ENCODE measurements around the gene STRC.
"Not testable (repeated sequence)": the region's sequence is repeated elsewhere in the genome, so short reads cannot be mapped to it uniquely, and the experiment has no call there.

STRC gene

DNA sequence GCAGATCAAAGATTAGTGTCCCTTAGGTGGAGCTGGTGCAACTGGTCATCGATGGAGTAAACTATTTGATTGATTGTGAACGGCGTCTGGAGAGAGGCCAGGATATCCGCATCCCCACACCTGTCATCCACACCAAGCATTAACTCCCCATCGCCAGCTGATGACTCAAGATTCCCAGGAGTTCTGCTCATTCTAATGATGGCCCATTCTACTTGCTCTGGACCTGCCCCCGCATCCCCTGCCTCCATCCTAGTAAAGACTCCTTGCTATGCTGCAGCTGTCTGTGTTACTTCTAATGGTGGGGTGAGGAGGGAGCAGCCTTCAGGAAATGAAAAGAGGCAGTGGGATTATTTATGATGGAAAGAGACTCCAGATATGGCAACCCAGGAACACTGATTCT lies 19.5 kb downstream of the STRC start:
- POLR2A ChIA-PET (ENCODE audit: low non-redundant PET); H3K27ac ChIP-seq; CTCF ChIA-PET; DNase-seq (ENCODE audit: low spot score): not testable (repeated sequence)

DNA sequence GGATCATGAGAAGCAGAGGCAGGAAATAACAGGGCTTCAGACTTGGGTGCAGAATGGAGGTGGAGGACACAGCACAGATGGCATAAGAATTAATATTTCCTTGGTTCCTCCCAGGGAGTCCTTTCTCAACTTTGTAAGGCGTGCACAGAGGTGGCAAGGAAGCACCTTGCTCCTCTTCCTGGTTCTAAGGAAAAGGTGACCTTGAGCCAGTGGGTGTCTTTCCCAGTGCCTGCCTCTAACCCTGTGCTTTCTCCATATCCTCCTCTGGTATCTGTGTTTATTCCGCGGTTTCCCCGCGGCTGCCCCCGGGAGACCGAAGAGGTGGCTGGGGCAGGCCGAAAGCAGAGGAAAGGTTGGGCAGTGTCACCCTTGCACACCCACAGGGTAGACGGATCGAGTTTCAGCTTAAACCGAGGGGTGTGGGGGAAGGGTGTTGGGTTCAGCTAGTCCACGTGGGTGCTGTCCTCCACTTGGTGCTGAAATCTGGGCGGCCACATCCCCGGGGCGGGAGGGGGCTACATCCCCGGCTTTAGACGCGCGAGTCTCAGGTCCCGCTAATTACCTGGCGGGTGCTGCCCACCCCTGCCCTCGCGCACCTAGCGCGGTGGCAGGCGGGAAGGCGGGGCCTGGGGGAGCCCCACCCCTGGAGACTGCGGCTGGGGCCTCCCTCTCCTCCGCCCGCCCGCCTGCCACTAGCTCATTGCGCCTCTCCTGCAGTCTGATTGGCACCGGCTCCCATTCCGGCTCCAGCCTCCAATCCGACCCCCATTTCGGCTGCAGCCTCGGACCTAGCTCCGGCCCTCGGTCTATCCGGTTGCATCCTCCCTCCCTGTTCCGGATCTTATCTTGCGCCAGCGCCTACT lies 25.0 kb downstream of the STRC start, which contains the start of gene CKMT1B:
CKMT1B (plus strand) TSS at position 700 of the 863 bp plus-strand sequence. CDS start 192 bp downstream, outside the sequence.
- H3K27ac ChIP-seq; POLR2A ChIA-PET (ENCODE audit: low non-redundant PET); CTCF ChIA-PET; DNase-seq (ENCODE audit: low spot score): not testable (repeated sequence)

DNA sequence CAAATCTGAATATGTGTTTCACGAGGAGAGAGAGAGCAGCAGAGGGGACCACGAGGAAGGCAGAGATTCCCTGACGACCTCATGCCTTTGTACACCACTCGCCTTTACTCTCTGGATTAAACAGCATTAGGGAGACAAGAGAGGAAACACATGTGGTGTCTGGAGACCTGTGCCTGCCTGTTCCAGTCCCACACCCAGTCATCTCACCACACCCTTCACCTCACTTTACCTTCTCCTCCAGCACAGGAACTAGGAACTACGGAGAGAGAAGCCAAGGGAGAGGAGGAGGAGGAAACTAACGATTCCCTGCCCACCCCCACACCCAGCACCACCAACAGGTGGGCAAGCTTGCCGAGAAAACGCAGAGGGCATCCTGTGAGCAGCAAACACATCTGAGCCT lies 25.8 kb downstream of the STRC start:
- DNase-seq (ENCODE audit: low spot score); CTCF ChIA-PET; POLR2A ChIA-PET (ENCODE audit: low non-redundant PET); H3K27ac ChIP-seq: not testable (repeated sequence)

DNA sequence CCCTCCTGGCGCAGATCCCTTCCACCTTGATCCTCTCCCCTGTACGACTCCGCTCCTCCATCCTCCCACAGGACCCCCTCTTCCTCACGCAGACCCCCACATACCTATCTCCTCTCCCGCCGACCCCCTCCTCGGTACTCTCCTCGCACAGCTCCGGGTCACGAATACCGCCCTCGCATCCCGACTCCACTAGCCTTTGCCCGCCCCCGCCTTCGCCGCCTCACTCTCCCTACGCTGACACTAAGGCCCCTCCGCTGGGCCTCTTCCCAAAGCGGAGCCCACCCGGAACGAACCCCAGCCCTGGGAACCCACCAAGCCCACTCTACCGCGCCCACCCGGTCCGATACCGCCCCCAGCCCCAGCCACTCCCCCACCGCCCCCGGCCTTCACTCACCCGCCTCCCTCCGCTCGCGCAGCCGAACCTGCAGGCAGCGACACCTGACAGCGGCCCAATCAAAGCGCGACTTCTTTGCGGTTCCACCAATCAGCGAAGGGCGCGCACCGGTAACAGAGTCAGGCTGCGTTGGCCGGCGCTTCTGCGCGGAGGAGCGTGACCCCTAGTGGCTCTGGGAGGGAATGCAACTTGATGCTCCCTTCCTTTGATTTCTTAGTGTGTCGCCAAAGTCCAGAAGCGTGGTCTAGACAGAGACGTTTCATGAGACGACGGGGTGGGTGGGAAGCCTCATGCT lies 28.7 kb downstream of the STRC start, which contains the start of gene PPIP5K1:
PPIP5K1 (minus strand) TSS at position 431 of the 689 bp plus-strand sequence. CDS start 5,704 bp downstream, outside the sequence.
- DNase-seq (ENCODE audit: low spot score); POLR2A ChIA-PET (ENCODE audit: low non-redundant PET); CTCF ChIA-PET; H3K27ac ChIP-seq: not testable (repeated sequence)

DNA sequence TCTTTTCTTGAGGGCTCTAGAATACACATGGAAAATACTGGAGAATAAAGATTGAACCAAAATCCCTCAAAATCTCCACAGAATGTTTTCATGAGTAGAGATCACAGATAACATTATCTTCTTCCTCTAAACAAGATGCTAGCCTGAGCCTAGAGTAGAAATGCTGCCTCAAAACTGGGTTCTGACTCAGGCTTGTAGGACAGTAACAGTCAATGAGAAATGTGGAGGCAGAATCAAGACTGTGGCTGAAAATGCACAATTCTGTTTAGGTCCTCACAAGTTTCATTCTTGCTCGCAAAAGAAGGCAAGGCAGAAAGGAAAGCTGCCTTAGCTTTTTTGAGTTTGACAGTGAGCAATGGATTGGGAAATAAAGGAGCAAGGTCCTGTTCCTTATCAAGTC lies 44.0 kb downstream of the STRC start:
- POLR2A ChIA-PET (ENCODE audit: low non-redundant PET); H3K27ac ChIP-seq; DNase-seq (ENCODE audit: low spot score); CTCF ChIA-PET: not testable (repeated sequence)

DNA sequence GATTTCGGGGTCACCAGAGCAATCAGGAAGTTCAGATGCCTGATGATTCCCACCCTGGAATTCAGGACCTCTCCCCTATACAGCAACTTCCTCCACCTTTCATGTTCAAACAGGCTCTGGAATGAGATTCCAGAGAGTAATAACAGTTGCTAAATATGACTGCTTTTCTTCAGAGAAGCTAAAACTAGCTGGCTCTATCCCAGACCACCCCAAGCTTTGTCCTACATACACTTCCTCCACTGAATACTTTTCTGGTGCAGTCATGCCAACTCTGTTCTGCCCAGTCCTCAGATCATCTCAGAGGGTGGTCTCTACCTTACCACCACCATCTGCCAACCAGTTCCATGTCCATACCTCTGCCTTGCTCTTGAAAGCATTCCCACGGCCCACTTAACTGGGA lies 52.0 kb downstream of the STRC start:
- CTCF ChIA-PET; POLR2A ChIA-PET (ENCODE audit: low non-redundant PET); H3K27ac ChIP-seq; DNase-seq (ENCODE audit: low spot score): not testable (repeated sequence)

DNA sequence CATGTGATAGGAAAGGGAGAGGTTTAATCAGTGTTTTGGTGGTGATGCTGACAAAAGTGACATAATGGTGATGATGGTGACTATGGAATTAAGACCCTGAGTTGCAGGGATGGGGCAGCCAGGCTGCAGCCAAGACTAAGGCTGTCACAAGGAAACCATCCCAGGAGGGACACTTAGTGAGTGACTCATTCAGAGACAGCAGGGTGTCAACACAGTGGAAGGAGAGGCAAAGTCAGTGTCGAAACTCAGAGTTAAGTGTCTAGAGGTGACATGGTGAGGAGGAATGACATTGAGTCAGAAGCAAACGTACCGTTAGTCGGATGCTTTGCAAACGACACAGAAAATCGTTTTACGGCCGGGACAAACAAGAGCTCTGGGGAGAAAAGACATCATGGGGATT lies 54.8 kb downstream of the STRC start:
- H3K27ac ChIP-seq; CTCF ChIA-PET; DNase-seq (ENCODE audit: low spot score); POLR2A ChIA-PET (ENCODE audit: low non-redundant PET): not testable (repeated sequence)

DNA sequence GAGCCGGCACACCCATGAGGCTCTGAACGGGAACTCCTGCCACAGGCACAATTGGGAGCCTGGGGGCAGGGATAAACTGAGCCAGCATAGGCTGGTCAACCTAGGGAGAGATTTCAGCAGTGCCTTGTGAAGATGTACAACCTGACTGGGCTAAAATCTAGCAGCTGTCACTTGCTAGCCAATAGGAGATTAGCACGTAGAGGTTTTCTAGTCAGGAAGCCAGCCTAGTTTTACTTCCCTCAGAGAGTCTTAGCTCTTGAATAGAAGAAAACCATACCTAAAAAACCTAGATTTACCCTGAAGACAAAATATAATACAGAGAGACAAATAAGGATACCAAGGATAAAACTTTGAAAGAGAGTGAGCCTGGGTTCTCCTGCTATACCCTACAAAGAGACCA lies 55.8 kb downstream of the STRC start:
- CTCF ChIA-PET; POLR2A ChIA-PET (ENCODE audit: low non-redundant PET); DNase-seq (ENCODE audit: low spot score); H3K27ac ChIP-seq: not testable (repeated sequence)

DNA sequence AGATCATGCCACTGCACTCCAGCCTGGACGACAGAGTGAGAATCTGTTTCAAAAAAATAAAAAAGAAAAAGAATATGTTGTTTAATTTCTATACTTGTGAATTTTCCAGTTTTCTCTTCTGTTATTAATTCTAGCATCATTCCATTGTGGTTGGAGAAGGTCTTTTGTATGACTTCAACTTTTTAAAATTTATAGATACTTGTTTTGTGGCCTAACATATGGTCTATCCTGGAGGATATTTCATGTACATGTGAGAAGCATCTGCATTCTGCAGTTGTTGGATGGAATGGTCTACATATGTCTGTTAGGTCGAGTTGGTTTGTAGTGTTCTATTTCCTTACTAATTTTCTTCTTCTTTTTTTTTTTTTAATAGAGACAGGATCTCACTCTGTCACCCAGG lies 65.6 kb downstream of the STRC start:
- no peak for DNase-seq (ENCODE audit: low spot score)
- TF ChIP-seq, protein P1, sequence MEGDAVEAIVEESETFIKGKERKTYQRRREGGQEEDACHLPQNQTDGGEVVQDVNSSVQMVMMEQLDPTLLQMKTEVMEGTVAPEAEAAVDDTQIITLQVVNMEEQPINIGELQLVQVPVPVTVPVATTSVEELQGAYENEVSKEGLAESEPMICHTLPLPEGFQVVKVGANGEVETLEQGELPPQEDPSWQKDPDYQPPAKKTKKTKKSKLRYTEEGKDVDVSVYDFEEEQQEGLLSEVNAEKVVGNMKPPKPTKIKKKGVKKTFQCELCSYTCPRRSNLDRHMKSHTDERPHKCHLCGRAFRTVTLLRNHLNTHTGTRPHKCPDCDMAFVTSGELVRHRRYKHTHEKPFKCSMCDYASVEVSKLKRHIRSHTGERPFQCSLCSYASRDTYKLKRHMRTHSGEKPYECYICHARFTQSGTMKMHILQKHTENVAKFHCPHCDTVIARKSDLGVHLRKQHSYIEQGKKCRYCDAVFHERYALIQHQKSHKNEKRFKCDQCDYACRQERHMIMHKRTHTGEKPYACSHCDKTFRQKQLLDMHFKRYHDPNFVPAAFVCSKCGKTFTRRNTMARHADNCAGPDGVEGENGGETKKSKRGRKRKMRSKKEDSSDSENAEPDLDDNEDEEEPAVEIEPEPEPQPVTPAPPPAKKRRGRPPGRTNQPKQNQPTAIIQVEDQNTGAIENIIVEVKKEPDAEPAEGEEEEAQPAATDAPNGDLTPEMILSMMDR (conservative IDR thresholded peaks at IDR 0.05; ENCODE audit: low read depth), result no peak
- CTCF ChIA-PET, result no interaction called here
- POLR2A ChIA-PET (ENCODE audit: low non-redundant PET), result interaction anchor here (0.6 kb wide), 1 partner anchor 25 kb away, joined by 3 read pairs; no protein-coding TSS in a partner anchor
- H3K27ac ChIP-seq, result no peak overlapping the region

DNA sequence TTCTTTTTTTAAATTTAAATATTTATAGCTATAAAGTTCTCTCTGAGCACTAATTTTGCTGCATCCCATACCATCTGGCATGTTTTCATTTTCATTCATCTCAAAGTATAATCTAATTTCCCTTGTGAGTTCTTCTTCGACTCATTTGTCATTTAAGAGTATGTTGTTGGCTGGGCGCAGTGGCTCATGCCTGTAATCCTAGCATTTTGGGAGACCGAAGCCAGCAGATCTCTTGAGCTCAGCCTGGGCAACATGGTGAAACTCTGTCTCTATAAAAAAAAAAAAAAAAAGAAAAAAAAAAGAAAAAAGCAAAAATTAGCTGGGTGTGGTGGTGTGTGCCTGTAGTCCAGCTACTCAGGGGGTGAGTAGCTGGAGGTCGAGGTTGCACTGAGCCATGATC lies 66.3 kb downstream of the STRC start:
- POLR2A ChIA-PET (ENCODE audit: low non-redundant PET), result interaction anchor here (0.6 kb wide), 1 partner anchor 24 kb away, joined by 3 read pairs; no protein-coding TSS in a partner anchor
- no peak for DNase-seq (ENCODE audit: low spot score)
- H3K27ac ChIP-seq, result no peak overlapping the region
- TF ChIP-seq, protein P1 (conservative IDR thresholded peaks at IDR 0.05; ENCODE audit: low read depth), result no peak
- CTCF ChIA-PET, result interaction anchor here (0.6 kb wide), 1 partner anchor 1312 kb away, joined by 3 read pairs; no protein-coding TSS in a partner anchor

Data from RWPE1 (cell line).